PC-9 (cell line): ENCODE results near the gene THSD1. TPM values are rescaled to one million over a fixed set of nuclear protein-coding genes. Genes with fewer than 3 reads are reported as not detected.
A peak's percentile ranks its signal among the peaks of the same experiment; 100 is the strongest.

Experiments used
- BruUV-seq: library from RNA; stranded (reverse); fragments of 400-500 nt; replicated peaks from 2 replicates; lab custom pipeline; 2021; lab: Mats Ljungman, UMichigan
- CTCF ChIA-PET: fragments of 300-600 bp; sonication (Branson Sonifier 250); formaldehyde crosslinking; loops from one replicate; lab custom pipeline; 2022; ENCODE audit warnings: antibody characterized with exemption; lab: Charles Lee
- POLR2A ChIA-PET: fragments of 300-600 bp; sonication (Branson Sonifier 250); formaldehyde crosslinking; loops from one replicate; lab custom pipeline; 2022; ENCODE audit warnings: antibody characterized with exemption; ENCODE audit not compliant: unreplicated experiment; lab: Charles Lee
- DNase-seq, 2 experiments: peaks; one replicate each; pipeline versions ENCODE4 v3.0.0 to v3.0.0-alpha.2; 2015 to 2022; ENCODE audit warnings: mixed read lengths in 1 of 2
- H2AFZ ChIP-seq: fragments of 200-600 bp; sonication (generic); 2 replicates; pipeline ENCODE4 v1.8.1; 2017; ENCODE audit warnings: antibody characterized with exemption
- H3F3A ChIP-seq: fragments of 200-600 bp; sonication (generic); 2 replicates; pipeline ENCODE4 v1.8.1; 2017; ENCODE audit warnings: antibody characterized with exemption, mild to moderate bottlenecking, low read depth; ENCODE audit not compliant: insufficient read depth
- H3K27ac ChIP-seq: fragments of 200-600 bp; sonication (generic); 2 replicates; pipeline ENCODE4 v1.6.1; 2016; ENCODE audit warnings: mixed run types
- H3K27me3 ChIP-seq: fragments of 200-600 bp; sonication (generic); 2 replicates; pipeline ENCODE4 v1.6.1; 2016; ENCODE audit warnings: low read depth, mixed run types; ENCODE audit not compliant: insufficient read depth
- H3K36me3 ChIP-seq: fragments of 200-600 bp; sonication (generic); 2 replicates; pipeline ENCODE4 v1.6.1; 2016; ENCODE audit warnings: low read depth, mixed run types
- H3K4me1 ChIP-seq: fragments of 200-600 bp; sonication (generic); replicated peaks from 2 replicates; pipeline ENCODE4 v1.6.1; 2016; ENCODE audit warnings: mixed run types; ENCODE audit not compliant: insufficient read depth
- H3K4me2 ChIP-seq: fragments of 200-600 bp; sonication (generic); 2 replicates; pipeline ENCODE4 v1.6.1; 2017; ENCODE audit warnings: mixed run types
- H3K4me3 ChIP-seq: fragments of 200-600 bp; sonication (generic); 2 replicates; pipeline ENCODE4 v1.6.1; 2016; ENCODE audit warnings: mixed run types
- H3K79me2 ChIP-seq: fragments of 200-600 bp; sonication (generic); 2 replicates; pipeline ENCODE4 v1.6.1; 2017; ENCODE audit warnings: low read depth, mixed run types
- H3K9me2 ChIP-seq: fragments of 200-600 bp; sonication (generic); 2 replicates; pipeline ENCODE4 v1.8.1; 2017; ENCODE audit warnings: mild to moderate bottlenecking; ENCODE audit not compliant: insufficient read depth
- H3K9me3 ChIP-seq: fragments of 200-600 bp; sonication (generic); 2 replicates; pipeline ENCODE4 v1.8.1; 2016; ENCODE audit warnings: low read depth; ENCODE audit not compliant: insufficient read depth
- H4K20me1 ChIP-seq: fragments of 200-600 bp; sonication (generic); 2 replicates; pipeline ENCODE4 v1.8.1; 2017; ENCODE audit not compliant: insufficient read depth
- CTCF ChIP-seq: fragments of 200-600 bp; sonication (generic); conservative IDR thresholded peaks from 2 replicates; pipeline ENCODE4 v1.6.1; 2017; ENCODE audit warnings: mixed run types, antibody characterized with exemption, mild to moderate bottlenecking, moderate library complexity
- EZH2 ChIP-seq: fragments of 200-600 bp; sonication (generic); IDR thresholded peaks from 2 replicates; pipeline ENCODE4 v1.8.0; 2017; ENCODE audit warnings: antibody characterized with exemption, low read depth
- intact Hi-C: fragments of 100-400 bp; cut with micrococcal nuclease; formaldehyde crosslinking; loops from one replicate; pipeline ENCODE4 v1.10.0; 2022; ENCODE audit not compliant: unreplicated experiment
- total RNA-seq: library from RNA; stranded (reverse); gene quantifications from 2 replicates; pipeline ENCODE4 v1.2.3, GENCODE V29; 2021

THSD1 gene
- total RNA-seq, 1 experiment from 2014 or later, result 0.33 TPM

GRCh38 chr13:52447354-52447753 is 41.4 kb upstream of the THSD1 start:
- Histone ChIP-seq H3K9me3 (no peaks in the 10 kb centered on the region), H3K79me2 (peaks cover 48% of the 10 kb centered on the region), H2AFZ (no peak overlapping the region), H3F3A (no peaks in the 10 kb centered on the region), H3K27me3 (no peaks in the 10 kb centered on the region), H3K27ac (no peak overlapping the region), H3K4me2 (no peak overlapping the region), H3K36me3 (0 out of 2 replicates have a peak, but pooled peaks cover 7% of the 10 kb centered on the region), H3K4me1 (peaks cover 39% of the 10 kb centered on the region), H4K20me1 (0 out of 2 replicates have a peak, but pooled peaks cover 3% of the 10 kb centered on the region), H3K9me2 (no peaks in the 10 kb centered on the region), H3K4me3 (no peak overlapping the region)
- ChIA-PET POLR2A (interaction anchor here (0.7 kb wide), 1 partner anchor 575 kb away, joined by 9 read pairs; no protein-coding TSS in a partner anchor), CTCF (interaction anchor here (1.0 kb wide), 1 partner anchor 104 kb away, joined by 3 read pairs; no protein-coding TSS in a partner anchor)
- DNase-seq, result no peak
- no TSS peak for BruUV-seq
- TF ChIP-seq EZH2 (no peak), CTCF (no peak)
- intact Hi-C loops, result no loop called here

- intact Hi-C loops, result no loop called here
- DNase-seq, result peak in 1 of 2 experiments; percentile 78
- no peaks in the 10 kb centered on the region for H3F3A ChIP-seq
- H3K36me3 ChIP-seq, result 0 out of 2 replicates have a peak, but pooled peaks cover 7% of the 10 kb centered on the region
- TF ChIP-seq EZH2 (no peak), CTCF (no peak)
- H4K20me1 ChIP-seq, result 0 out of 2 replicates have a peak, but pooled peaks cover 3% of the 10 kb centered on the region
- POLR2A ChIA-PET, result no interaction called here
- no TSS peak for BruUV-seq
- H3K9me2 ChIP-seq, result no peaks in the 10 kb centered on the region
- no peak overlapping the region for H3K27ac ChIP-seq
- CTCF ChIA-PET, result no interaction called here
- peaks cover 48% of the 10 kb centered on the region for H3K79me2 ChIP-seq
- no peak overlapping the region for H2AFZ ChIP-seq
- no peak overlapping the region for H3K4me3 ChIP-seq
- no peaks in the 10 kb centered on the region for H3K9me3 ChIP-seq
- H3K4me2 ChIP-seq, result peak overlapping the region; percentile 30; the same call in 1 of the 2 replicates
- no peaks in the 10 kb centered on the region for H3K27me3 ChIP-seq
- H3K4me1 ChIP-seq, result peaks cover 39% of the 10 kb centered on the region
Observed at GRCh38 chr13:52446265-52446664, 40.3 kb upstream of the THSD1 start.

GRCh38 chr13:52432456-52432855 is 26.5 kb upstream of the THSD1 start:
- Histone ChIP-seq H3K9me3 (no peaks in the 10 kb centered on the region), H3K27me3 (no peaks in the 10 kb centered on the region), H3K27ac (no peak overlapping the region), H4K20me1 (no peaks in the 10 kb centered on the region; the same call in 1 of the 2 replicates), H3K4me2 (no peak overlapping the region), H2AFZ (no peak overlapping the region), H3K9me2 (no peaks in the 10 kb centered on the region), H3F3A (peaks cover 7% of the 10 kb centered on the region), H3K36me3 (peaks cover 31% of the 10 kb centered on the region; the same call in 1 of the 2 replicates), H3K4me1 (peaks cover 19% of the 10 kb centered on the region), H3K4me3 (no peak overlapping the region), H3K79me2 (no peaks in the 10 kb centered on the region)
- ChIA-PET POLR2A (no interaction called here), CTCF (interaction anchor here (1.1 kb wide), 1 partner anchor 18 kb away, joined by 3 read pairs; no protein-coding TSS in a partner anchor)
- intact Hi-C loops, result no loop called here
- TF ChIP-seq CTCF, result no peak
- TF ChIP-seq EZH2, result no peak
- no peak for DNase-seq
- BruUV-seq, result no TSS peak
